GM19240 (cell line): ENCODE results near the gene NCOA3.
"Not testable (repeated sequence)": the region's sequence is repeated elsewhere in the genome, so short reads cannot be mapped to it uniquely, and the experiment has no call there.

Source experiments
- DNase-seq: peaks from one replicate; pipeline ENCODE4 v3.0.0; 2011; ENCODE audit warnings: low spot score; ENCODE audit not compliant: insufficient read length

NCOA3 gene

DNA sequence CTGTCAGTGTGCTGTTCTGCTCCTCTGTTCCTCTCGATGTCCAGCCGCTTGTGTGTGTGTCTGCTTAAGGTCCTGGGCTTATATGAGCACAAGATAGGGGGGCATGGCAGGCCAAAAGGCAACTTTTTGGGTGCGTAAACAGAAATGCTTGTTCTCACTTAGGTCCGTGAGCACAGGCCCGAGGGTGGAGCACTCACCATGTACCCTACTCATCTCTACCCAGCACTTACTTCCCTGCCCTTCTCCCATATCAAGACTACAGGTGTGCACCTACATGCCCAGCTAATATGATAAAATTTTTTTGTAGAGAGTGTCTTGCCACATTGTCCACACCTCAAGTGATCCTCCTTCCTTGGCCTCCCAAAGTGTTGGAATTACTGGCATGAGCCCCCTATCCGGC, 34.3 kb downstream of the NCOA3 start:
- no peak for DNase-seq

GRCh38 chr20:47540443-47541354, 39.0 kb downstream of the NCOA3 start:
- no peak for DNase-seq

DNA sequence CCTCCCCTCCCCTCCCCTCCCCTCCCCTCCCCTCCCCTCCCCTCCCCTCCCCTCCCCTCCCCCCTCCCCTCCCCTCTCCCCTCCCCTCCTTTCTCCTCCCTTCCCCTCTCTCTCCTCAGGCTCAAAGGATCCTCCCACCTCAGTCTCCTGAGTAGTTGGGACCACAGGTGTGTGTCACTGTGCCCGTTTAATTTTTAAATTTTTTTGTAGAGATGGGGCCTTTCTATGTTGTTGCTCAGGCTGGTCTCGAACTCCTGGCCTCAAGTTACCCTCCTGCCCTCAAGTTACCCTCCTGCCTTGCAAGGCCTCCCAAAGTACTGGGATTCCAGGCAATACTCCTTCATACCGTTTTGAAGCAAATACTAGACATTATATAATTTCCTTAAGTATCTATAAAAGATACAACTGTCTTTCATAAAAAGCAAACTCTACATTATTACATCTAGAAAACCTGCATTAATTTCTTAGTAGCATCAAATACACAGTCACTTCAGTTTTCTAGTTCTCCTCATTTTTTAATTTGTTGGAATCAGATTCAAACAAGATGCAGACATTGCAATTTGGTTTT, 39.8 kb downstream of the NCOA3 start:
- DNase-seq: no peak

- DNase-seq: no peak
These were observed 41.3 kb downstream of the NCOA3 start for GRCh38 chr20:47543006-47543431.

- DNase-seq: no peak
These were observed 42.6 kb downstream of the NCOA3 start for GRCh38 chr20:47544240-47544639.

GRCh38 chr20:47544852-47545251, 43.2 kb downstream of the NCOA3 start:
- no peak for DNase-seq

- DNase-seq: no peak
These were observed 43.8 kb downstream of the NCOA3 start for GRCh38 chr20:47545499-47545898.

DNA sequence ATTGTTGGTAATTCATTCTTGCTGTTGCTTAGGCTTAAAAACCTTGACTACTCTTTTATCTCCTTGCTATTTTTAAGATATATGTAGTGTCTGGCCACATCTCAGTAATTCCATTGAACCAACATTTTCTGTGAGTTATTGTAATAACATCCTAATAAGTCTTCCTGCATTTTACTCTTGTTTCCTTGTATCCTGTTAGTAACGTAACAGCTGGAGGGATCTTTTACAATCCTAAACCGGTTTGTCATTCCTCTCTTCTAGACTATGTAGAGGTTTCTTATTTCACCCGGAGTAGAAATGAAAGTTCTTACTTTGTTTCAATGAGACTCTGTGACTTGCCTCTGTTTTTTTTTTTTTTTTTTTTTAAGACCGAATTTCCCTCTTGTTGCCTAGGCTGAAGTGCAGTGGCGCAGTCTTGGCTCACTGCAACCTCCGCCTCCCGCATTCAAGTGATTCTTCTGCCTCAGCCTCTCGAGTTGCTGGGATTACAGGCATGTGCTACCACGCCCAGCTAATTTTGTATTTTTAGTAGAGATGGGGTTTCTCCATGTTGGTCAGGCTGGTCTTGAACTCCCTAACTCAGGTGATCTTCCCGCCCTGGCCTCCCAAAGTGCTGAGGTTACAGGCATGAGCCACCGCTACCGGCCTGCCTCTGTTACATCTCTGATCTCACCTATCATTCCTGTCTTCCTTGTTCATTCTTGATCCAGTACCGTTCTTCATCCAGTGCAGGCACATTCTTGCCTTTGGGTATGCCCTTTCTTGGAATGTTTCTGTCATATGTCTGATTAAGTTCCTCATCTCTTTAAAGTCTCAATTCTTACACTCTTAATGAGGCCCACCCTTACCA, 44.7 kb downstream of the NCOA3 start:
- DNase-seq: no peak

DNA sequence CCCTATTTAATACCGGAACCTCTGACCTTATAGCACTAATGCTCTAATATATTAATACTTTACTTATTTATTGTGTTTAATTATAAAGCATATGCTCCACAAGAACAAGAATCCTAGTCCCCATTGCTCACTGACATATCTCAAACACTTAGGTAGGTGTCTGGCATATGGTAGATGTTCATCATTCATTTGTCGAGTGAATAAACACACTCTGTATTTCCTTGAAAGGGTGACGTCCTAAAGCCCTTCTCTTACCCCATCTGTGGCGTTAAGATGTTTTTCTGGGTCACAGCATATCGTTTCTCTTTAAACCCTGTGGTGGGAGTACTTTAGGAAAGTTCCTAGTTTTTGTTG, 45.3 kb downstream of the NCOA3 start:
- DNase-seq: no peak

GRCh38 chr20:47549671-47550070, 48.0 kb downstream of the NCOA3 start:
- DNase-seq: no peak

- DNase-seq: no peak
These were observed 49.5 kb downstream of the NCOA3 start for GRCh38 chr20:47551222-47551621.

GRCh38 chr20:47551841-47552240, 50.2 kb downstream of the NCOA3 start:
- DNase-seq: no peak

DNA sequence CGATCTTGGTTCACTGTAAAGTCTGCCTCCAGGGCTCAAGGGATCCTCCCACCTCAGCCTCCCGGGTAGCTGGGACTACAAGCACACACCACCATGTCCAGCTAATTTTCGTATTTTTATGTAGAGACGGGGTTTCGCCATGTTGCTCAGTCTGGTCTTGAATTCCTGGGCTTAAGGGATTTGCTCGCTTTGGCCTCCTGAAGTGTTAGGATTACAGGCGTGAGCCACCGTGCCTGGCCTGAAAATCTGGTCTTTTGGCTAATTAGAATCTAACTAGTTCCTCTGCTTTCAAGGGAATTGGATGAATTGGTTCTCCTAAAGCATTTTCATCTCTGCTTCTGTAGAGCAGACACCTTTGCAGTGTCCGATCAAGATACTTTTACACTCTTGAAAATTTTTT, 51.3 kb downstream of the NCOA3 start:
- no peak for DNase-seq

GRCh38 chr20:47553594-47554235, 52.0 kb downstream of the NCOA3 start:
- not testable (repeated sequence) for DNase-seq

DNA sequence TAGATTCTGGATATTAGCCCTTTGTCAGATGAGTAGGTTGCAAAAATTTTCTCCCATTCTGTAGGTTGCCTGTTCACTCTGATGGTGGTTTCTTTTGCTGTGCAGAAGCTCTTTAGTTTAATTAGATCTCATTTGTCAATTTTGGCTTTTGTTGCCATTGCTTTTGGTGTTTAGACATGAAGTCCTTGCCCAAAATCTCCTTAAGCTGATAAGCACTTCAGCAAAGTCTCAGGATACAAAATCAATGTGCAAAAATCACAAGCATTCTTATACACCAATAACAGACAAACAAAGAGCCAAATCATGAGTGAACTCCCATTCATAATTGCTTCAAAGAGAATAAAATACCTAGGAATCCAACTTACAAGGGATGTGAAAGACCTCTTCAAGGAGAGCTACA, 52.6 kb downstream of the NCOA3 start:
- not testable (repeated sequence) for DNase-seq

DNA sequence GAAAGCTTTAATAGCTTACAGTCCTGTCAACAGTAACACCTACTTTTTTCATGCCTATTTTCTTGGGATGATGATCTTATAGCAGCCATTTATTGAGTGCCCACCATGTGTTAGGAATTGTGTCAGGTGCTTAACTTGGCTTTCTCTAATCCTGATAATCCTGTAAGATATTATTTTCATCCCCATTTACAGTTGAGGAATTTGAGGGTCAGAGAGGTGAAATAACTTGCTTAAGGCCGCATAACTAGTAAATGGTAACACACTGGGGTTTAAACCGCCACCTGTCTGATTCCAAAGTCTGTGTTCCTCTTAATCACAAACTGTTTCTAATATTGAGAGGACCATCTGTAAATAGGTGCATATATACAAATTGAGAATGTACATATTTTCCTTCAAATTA, 55.5 kb downstream of the NCOA3 start:
- DNase-seq: no peak

GRCh38 chr20:47557791-47558190, 56.1 kb downstream of the NCOA3 start:
- DNase-seq: no peak

- no peak for DNase-seq
These were observed 56.8 kb downstream of the NCOA3 start for GRCh38 chr20:47558295-47559066.

- DNase-seq: no peak
These were observed 57.5 kb downstream of the NCOA3 start for GRCh38 chr20:47559141-47559540.

DNA sequence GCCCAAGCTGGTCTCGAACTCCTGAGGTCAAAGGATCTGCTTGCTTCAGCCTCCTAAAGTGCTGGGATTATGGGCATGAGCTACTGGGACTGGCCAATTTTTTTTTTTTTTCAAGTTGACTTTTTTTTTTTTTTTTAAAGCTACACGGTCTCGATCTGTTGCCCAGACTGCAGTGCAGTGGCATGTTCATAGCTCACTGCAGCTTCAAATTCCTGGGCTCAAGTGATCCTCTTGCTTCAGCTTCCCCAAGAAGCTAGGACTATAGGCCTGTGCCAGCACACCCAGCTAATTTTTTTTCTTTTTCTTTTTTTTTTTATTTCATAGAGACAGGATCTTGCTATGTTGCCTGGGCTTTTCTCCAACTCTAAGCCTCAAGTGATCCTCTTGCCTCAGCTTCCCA, 59.5 kb downstream of the NCOA3 start:
- no peak for DNase-seq
